GM21528 (cell line): Measurements from ENCODE around the gene XYLT1.

ENCODE experiments used
- ATAC-seq: cut with Tn5 transposase; IDR thresholded peaks from one replicate; pipeline ENCODE4 v1.9.1; 2021; ENCODE audit warnings: mild to moderate bottlenecking, moderate library complexity; ENCODE audit not compliant: unreplicated experiment, low FRiP score

The XYLT1 gene

GRCh38 chr16:17213974-17214373 lies 256.8 kb downstream of the XYLT1 start:
- ATAC-seq = no peak

GRCh38 chr16:17213025-17213424 lies 257.7 kb downstream of the XYLT1 start:
- no peak for ATAC-seq

DNA sequence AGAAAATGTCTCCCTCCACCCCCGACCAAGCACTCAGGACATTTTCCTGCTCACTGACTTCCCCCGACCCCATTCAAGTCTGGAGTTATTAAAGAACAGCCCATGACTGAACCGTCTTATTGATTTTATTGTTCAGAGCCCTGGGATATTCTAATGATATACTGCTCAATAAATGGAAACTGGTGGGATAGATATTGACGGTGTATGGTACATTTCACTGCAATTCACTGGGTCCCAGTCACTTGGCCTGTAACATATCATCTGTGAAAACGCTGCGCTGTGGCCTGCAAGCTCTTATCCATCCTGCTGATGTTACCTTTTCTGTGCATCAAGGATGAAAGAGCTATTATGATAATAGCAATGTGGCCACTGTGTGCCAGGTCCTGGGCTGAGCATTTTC lies 258.2 kb downstream of the XYLT1 start:
- no peak for ATAC-seq

DNA sequence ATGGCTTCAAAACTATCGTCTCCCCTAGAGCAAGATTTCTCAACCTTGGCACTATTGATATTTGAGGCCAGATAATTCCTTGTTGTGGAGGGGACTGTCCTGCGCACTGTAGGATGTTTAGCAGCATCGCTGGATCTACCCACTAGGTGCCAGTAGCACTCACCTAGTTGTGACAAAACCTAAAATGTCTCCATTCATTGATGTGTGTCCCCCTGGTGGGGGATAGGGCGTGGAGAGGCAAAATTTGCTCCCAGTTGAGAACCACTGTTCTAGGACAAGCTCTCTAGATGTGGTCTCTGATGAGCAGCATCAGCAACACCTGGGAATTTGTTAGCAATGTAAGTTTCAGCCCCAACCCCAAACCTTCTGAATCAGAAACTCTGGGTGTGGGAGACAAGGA lies 259.0 kb downstream of the XYLT1 start:
- no peak for ATAC-seq

DNA sequence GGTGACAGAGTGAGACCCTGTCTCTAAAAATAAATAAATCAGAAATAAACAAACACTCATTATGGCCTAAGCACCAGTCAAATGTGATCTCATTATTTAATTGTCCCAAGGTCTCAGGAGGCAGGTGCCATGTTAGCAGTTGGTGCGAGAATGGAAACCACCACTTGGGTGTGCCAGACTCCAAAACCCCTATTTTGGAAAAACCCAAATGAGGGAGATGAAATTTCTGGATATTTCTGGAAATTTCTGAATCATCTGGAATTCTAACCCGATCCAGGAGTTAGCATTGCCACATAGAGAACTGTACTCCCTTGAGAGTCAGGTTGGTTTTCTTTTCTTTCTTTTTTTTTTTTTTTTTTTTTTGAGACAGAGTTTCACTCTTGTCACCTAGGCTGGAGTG lies 264.0 kb downstream of the XYLT1 start:
- ATAC-seq = no peak

- no peak for ATAC-seq
Observed at GRCh38 chr16:17205279-17206211, 265.2 kb downstream of the XYLT1 start.

GRCh38 chr16:17204644-17205043 lies 266.1 kb downstream of the XYLT1 start:
- ATAC-seq = no peak

- ATAC-seq = no peak
Observed at GRCh38 chr16:17204206-17204605, 266.6 kb downstream of the XYLT1 start.

DNA sequence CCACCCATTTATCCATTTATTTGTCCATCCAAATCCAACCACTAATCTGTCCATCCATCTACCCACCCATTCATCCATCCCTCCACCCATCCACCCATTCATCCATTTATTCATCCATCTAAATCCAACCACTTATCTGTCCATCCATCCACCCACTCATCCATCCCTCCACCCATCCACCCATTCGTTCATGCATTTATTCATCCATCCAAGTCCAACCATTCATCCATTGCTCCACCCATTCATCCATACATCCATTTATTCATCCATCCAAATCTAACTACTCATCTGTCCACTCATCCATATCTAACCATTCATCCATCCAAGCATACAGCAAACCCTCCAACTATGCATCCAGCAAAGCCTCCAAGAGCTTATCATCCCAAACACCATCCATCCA lies 267.3 kb downstream of the XYLT1 start:
- no peak for ATAC-seq

DNA sequence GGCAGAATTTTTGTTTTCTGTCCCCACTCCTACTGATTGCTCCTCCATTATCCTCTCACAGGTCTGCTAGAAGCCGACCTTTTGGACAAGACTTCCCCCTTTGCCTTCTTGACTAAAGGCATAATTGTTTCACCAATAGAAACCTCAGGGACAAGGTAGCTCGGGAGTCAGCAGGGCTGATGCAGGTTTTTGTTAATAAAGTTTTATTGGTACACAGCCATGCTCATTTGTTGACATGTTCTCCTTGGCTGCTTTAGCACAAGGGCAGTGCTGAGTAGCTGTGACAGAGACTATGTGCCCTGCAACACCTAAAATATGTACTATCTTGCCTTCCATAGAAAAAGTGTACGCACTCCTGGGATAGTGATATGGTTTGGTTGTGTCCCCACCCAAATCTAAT lies 271.6 kb downstream of the XYLT1 start:
- ATAC-seq = no peak

DNA sequence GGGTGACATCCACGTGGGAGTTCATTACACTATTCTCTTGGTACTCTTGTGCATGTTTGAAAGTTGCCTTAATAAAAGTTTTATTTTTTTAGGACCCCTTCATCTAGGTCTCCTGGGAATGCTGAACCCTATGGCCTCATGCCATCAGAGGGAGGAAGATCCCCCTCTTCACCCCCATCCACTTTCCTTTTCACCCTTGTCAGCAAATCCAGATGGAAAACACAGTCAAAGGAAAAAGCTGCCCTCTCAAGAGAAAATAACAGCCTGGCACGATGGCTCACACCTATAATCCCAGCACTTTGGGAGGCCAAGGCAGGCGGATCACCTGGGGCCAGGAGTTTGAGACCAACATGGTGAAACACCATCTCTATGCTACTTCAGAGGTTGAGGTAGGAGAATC lies 274.2 kb downstream of the XYLT1 start:
- ATAC-seq = no peak

DNA sequence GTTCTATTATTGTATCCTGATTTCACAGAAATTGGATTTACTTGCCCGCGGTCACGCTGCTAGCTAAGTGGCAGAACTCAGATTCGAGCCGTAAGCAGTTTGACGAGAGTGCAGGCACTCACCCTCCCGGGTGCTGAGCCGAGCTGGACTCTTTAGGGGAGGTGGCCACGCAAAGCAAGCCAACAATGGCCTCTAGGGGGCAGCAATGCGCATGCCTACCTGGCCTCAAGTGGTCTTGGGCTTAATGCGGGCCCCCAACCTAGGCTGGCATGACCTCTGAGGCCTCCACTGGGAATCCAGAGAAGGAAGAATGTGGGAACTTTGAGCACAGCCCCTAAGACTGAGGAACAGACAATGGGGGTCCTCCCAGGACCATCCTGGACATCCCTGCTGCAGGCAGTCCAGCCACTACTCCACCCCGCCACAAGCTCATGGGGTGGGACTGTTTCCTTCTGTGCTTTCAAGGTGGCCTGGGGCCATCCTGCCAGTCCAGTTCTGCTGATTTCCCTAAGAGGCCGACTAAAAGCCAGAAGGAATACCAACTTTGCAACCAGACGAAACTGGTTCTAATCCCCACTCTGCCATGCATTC lies 276.5 kb downstream of the XYLT1 start:
- no peak for ATAC-seq

DNA sequence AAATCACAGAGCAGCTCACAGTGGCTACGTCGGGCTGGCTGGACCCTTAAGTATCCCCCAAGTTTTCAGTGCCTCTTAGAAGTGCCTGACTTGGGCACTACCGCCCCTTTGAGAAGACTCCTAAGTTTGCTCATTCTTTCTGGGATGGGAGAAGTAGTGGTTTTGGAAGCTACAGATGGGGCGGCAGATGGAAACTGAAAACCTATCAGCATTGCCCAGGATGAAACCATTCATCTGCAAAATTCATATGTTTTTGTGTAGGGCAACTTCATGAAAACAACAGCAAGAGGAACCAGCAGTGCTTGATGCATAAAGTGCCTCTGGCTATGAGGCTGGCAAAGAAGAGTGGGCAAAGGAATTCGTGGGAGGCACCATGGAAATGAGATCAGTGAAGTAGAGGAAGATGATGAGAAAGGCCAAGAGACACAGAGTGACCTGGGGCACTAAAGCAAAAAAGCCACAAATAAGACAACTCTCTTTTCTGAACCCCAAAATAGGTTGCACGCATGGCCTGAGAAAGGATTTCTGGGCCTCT lies 277.1 kb downstream of the XYLT1 start:
- ATAC-seq = no peak

DNA sequence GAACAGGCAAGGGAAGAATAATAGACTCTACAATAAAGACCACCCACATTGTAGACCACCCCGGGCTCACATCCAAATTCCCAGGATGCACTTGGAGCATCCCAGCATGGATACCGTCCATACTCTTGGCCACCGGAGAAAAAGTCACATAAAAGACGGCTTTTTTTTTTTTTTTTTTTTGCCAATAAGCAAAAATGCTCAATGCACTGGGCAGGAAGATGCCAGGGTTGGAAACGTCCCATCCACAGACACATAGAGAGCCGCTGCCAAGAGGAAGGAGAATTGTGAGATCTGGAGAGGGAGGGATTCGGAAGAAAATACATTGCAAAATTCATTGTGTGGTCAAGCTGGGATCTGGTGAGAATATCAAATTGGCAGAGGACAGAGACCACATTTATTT lies 286.7 kb downstream of the XYLT1 start:
- no peak for ATAC-seq

DNA sequence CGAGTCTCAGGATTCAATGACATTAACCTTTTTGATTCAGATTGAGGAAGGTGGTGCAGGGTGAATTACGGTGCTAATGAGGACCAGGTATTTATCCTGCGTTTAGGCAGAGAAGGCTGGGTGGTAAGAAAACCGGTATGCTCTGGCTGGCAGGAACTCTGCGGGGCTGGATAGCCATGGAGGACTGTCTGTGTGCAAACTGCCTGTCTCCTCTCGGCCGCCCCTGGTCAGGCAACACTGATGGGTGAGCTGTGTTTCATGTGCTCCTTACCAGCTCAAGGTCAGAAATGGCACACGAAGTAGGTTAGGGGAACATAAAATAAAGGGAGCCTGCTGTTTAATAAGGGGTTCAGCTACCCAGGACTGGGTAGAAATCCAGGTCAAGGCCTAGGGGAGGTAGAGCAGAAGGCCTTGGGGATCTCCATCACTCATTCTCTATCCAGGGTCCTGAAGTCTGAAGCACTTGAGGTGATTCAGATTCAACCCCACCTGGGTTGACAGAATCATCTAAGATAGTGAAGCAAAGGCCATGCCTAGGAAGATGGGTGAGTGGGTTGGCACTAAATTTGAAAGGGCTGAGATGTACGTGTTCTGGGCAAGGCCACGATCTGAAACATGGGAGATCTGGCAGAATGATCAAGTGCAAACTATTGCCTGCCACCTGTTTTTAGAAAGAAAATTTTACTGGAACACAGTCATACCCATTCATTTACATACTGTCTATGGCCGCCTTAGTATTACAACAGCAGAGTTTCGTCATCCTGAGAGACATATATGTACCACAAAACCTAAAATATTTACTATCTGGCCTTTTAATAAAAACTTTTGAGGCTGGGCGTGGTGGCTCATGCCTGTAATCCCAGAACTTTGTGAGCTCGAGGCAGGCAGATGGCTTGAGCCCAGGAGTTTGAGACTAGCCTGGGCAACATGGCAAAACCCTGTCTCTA lies 292.5 kb downstream of the XYLT1 start:
- no peak for ATAC-seq

DNA sequence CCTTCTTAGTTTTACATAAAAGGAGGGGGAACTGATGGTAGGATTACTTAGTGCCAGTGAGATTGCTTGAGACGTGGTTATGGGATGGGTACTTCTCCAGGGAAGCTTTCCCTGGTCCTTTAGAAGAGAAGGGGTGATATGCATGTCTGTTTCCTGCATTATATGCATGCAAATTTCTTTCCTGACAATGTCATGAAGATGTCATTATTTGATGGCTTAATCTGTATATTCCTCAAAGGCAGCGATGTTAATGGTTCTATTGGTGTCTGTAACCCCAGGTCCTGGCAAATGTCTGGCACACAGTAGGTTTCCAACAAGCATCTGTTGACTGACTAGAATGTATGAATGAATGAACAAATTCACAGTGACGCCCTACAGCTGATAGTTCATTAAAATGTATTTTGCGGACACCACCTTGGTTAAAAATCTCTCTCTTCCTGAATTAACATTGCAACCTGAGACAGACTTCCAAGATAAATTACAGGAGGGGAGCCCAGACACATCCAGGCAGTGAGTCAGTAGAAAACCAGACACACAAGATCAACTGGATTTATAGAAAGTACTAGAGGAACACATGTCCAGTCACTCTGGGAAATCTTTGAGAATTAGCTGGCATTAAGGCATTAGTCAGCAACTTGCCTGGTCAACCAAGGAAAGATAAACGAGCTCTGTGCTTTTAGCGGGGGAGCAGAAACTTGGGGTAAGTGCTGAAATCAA lies 293.4 kb downstream of the XYLT1 start:
- ATAC-seq = no peak

GRCh38 chr16:17176199-17176598 lies 294.6 kb downstream of the XYLT1 start:
- ATAC-seq = no peak

GRCh38 chr16:17173281-17173680 lies 297.5 kb downstream of the XYLT1 start:
- ATAC-seq = no peak

DNA sequence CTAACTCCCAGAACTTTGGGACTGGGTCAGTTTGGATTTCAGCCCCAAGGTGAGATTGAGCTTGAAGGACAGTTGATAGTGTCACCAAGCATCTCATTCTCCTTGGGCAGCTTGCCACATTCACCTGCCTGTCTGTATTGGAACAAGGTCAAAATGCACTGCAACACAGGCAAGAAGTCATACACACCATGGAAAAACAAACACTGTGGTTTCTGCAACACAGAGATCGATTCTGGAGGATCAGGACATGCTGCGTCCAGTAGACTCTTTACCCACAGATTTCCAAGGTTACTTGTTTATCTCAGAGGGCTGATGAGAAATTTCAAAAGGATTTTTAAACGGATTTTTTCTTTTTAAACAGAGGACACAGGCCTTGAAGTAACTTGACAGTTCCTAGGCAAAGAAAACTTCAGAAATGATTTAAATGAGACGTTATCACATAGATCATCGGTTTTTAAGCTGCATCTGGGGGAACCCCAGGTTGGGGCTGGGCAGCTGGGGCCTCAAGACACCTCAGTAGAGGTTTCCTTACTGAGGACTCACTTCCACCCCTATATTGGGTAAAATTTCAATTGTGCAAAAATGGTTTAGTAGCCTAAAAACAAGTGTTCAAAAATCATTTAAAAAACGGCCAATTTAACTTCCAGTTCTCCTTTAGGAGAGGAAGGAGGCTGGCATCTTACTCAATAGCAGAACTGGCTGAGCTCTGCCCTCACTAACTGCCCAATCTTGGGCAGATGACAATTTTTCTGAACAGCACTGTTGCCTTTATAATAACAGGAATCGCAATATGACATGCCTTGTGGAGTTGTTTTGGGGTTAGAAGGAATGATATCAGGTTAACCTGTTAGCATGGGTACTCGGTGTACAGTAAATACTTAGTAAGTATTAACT lies 299.3 kb downstream of the XYLT1 start:
- ATAC-seq = no peak
